ENCODE measurements around the gene CCDC6.
"Not testable (repeated sequence)": the region's sequence is repeated elsewhere in the genome, so short reads cannot be mapped to it uniquely, and the experiment has no call there.

The CCDC6 gene

DNA sequence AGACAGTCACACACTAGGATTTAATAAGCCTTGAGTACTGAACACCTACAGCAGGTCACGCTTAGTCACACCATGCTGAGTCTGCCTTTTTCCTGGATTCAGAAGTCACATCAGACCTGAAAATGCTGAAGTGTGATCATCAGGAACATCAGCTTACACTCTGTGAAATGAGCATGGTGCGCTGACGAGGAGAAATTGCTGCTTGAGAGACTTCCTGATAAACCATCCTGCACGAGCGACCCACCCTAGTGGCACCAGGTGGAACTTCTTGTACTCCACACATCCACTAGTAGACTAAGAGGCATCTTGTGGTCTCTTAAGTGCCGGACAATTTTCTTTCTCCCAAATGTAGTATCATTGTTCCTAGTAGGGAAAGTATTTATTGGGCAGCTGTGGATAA, 101.3 kb downstream of the CCDC6 start:
- DNase-seq = no peak

- no peak for DNase-seq
These were observed 102.1 kb downstream of the CCDC6 start for GRCh38 chr10:59804220-59804619.

DNA sequence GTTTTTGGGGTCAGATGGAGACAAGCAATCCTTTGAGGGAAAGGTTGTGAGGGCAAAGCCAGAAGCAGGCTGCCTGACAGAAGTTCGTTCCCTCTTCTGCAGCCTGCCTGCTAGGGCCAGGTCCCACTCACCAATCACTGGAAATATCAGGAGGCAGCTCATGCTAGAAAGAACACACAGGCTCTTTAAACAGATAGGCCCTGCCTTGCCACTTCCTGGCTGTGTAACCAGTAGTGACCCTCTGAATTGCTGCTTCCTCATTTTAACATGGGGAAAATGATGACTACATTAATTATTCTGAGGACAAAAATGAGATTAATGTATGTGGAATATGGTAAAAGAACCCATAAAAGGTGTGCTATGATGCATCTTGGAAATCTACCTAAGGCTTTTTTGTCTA, 102.6 kb downstream of the CCDC6 start:
- DNase-seq = no peak

GRCh38 chr10:59801171-59801570, 105.2 kb downstream of the CCDC6 start:
- no peak for DNase-seq

GRCh38 chr10:59799421-59799820, 106.9 kb downstream of the CCDC6 start:
- no peak for DNase-seq

DNA sequence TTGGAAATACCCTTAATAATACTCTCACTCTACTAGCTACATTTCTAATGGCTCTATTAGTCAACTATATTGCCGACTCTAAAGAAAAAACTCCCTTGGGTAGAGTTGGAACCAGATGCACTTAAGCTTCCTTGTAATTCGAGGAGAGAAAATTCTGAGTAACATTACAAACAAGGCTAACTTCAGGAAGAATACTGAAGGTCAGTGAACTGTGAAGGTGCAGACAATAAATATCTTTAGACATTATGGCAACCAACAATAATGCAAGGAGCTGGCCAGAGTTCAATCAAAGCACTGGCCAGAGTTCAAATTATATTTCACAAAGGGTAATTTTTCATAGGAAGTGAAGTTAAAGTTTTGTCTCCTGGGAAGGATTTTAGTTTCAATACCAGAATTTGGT, 112.4 kb downstream of the CCDC6 start:
- DNase-seq = no peak

GRCh38 chr10:59792812-59793211, 113.5 kb downstream of the CCDC6 start:
- DNase-seq = no peak

- no peak for DNase-seq
These were observed 114.8 kb downstream of the CCDC6 start for GRCh38 chr10:59791601-59792000.

- DNase-seq = not testable (repeated sequence)
These were observed 116.3 kb downstream of the CCDC6 start for GRCh38 chr10:59790080-59790479.

DNA sequence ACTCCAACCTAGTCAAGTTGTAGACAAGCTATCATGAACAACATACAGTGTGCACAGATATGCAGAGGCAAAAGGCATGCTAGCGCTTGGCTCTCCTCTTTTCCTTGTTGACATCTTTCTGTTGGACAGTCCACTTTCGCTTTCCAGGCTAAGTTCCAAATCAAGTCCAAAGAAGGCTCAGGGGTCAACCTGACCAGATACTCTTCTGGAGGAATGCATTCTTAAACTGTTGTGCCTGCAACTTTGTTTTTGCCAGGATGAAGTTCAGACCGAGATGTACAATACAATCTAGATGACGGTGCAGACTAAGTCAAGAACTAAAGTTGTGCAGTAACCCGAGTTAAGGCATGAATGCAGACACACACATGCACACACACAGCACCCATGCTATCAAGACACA, 117.4 kb downstream of the CCDC6 start:
- not testable (repeated sequence) for DNase-seq

- not testable (repeated sequence) for DNase-seq
These were observed 119.3 kb downstream of the CCDC6 start for GRCh38 chr10:59787032-59787431.

GRCh38 chr10:59785476-59785875, 120.9 kb downstream of the CCDC6 start:
- not testable (repeated sequence) for DNase-seq

DNA sequence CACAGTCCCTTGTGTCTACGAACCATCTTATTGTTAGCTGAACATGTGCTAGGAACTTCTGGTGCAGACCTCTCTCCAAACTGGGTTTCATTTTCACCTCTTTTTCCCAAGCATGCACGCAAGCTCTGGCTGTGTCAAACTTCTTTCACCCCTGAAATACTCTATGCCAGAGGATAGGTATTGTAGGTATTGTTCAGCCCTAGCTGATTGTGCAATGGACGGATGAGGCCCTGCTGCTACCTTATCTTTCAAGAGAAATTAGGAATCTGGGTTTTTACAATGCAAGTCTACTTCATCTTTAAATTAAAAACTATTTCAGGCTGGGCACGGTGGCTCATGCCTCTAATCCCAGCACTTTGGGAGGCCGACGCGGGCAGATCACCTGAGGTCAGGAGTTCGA, 124.8 kb downstream of the CCDC6 start:
- no peak for DNase-seq

DNA sequence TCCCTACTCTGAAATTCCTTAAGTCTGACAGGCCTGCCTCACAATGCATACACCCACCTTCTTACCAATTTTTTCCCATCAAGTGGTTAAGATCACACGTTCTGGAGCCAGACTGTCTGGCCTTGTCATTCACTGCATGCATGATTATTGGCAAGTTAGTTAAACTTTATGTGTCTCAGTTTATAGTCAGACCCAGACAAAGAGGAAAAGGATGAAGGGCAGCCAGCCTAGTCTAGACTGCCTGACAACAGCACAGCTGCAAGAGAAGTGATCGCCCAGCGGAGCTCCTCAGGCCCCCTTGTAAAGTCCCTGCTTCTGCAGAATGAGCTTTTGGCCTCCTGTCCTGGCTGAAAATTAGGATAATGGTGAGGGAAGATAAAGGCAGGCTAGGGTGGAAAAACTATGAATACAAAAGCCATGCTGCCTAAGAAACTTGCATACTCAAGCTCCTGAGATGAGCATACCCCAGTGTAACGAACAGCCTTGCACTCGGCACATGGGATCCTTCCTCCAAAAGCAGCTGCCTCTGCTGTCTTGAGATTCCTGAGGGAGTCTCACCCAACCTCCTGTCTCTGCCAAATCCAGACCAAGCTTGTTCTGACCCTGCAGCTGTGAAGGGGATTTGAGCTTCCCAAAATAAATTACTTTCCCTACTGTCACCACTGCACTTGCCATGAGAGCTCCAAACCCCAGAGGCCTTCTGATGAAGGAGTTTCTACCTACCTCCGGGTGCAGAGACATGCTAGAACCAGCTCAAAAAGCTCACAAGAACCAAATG, 126.4 kb downstream of the CCDC6 start:
- no peak for DNase-seq

GRCh38 chr10:59774451-59774850, 131.9 kb downstream of the CCDC6 start:
- no peak for DNase-seq

DNA sequence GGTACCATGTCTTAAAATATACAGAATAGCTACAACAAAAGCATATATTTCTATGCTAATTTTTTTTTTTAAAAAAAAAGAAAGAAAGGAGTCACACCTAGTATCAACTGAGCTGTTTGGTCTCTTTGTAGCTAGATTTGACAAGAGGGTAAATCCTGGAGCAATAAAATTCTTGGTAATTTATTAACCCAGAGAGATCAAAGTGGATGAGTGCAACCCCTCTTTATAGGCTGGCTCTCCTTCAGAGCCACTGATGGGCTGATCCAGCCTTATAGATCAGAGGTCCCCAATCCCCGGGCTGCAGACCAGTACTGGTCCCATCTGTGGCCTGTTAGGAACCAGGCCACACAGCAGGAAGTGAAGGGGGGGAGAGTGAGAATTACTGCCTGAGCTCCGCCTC, 133.3 kb downstream of the CCDC6 start:
- DNase-seq = no peak

DNA sequence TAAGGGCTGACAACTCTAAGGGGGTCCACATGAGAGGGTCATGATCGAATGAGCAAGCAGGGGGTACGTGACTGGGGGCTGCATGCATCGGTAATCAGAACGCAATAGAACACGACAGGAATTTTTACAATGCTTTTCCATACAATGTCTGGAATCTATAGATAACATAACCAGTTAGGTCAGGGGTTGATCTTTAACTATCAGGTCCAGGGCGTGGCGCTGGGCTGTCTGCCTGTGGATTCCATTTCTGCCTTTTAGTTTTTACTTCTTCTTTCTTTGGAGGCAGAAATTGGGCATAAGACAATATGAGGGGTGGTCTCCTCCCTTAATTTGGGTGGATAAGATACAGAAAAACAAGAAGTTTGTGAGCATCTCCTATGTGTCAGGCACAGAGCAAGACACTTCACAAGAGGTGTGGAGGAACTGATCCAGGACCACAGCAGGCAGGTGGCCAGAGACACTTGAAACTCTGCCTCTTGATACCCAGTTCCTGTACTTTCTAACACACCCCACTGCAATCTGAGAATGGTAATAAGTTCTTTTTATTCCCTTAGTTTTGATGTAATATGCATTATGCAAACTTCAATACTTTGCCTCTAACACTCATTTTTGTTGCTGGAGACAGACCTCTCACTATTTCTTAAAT, 135.1 kb downstream of the CCDC6 start:
- DNase-seq = no peak

GRCh38 chr10:59770689-59771088, 135.7 kb downstream of the CCDC6 start:
- no peak for DNase-seq

GRCh38 chr10:59762505-59762904, 143.9 kb downstream of the CCDC6 start:
- no peak for DNase-seq

DNA sequence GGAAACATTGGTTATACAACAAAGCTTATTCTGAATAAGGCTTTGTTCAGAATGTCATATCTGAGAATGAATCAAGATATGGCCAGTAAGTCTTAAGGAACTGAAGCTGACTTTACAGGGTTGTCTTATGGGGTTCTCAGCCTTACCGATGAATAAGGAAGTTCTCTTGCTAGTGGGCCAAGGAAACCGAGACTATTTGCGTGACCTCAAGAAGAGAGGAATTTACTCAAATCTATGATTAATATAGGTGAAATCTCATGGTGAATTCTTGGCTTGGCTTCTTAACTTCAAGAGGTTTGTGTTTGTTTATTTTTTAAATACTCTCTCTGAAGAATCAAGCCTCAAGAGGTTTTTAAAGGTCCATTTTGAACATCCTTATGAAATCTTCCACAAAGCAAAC, 148.4 kb downstream of the CCDC6 start:
- DNase-seq = no peak

DNA sequence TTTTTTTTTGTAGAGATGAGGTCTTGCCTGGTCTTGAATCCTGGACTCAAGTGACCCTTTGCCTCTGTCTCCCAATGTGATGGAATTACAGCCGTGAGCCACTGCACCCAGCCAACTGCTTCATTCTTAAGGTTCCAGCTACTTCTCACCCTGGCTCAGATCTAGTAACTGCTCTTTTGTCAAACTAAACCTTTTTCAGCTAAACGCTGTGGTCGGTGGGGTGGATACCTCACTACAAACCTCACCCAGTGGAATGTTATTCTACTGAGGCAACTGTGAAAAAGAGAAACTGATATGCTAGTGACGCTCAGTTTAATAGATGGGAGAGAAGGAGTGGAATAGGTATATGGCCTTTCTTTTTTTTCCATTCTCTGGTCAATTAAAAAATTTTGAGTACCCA, 151.4 kb downstream of the CCDC6 start:
- DNase-seq = no peak

DNA sequence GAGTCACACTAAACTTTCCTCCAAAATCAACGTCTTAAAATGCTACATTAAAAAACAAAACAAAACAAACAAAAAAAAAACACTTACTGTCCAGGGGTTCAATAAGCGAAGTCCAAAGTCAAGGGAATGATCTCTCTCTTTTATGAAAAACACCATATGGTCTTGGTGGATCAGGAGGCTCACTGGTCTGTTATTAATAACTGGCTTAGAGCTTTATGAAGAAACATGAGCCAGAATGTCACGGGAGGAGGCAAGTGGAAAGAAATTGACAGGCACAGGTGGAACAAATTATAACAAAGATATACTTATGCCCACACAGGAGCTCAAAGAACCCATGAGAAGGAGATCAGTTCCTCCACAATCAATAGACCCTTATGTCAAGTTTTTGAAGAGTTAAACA, 153.1 kb downstream of the CCDC6 start, which contains the start of gene MRLN:
Gene MRLN (minus strand): TSS at position 189 of the 400 bp plus-strand sequence.
- DNase-seq = no peak

GRCh38 chr10:59752278-59752940, 153.9 kb downstream of the CCDC6 start:
- DNase-seq = no peak

Measured in NCI-H1092 treated with DMSO at 0.1 percent for 48 hours (cell line).